HEK293T (cell line): Measurements from ENCODE around the gene LRMDA.

ENCODE experiments used
- CTCF ChIA-PET: fragments of 350-600 bp; formaldehyde crosslinking; extraction: SDS; loops from one replicate; lab custom pipeline; 2021; ENCODE audit warnings: antibody characterized with exemption, inconsistent platforms; lab: Yijun Ruan, JAX
- POLR2A ChIA-PET: fragments of 350-600 bp; formaldehyde crosslinking; extraction: SDS; loops from one replicate; lab custom pipeline; 2020; ENCODE audit warnings: antibody characterized with exemption, inconsistent platforms; lab: Yijun Ruan, JAX
- DNase-seq: peaks from one replicate; pipeline ENCODE4 v3.0.0; 2012; ENCODE audit warnings: mixed read lengths; ENCODE audit errors: extremely low spot score
- ARNT ChIP-seq: fragments of 450-650 bp; IDR thresholded peaks from 2 replicates; pipeline ENCODE4 v1.6.1; 2017; ENCODE audit warnings: mild to moderate bottlenecking
- BHLHE40 ChIP-seq: fragments of 450-650 bp; IDR thresholded peaks from 2 replicates; pipeline ENCODE4 v1.6.1; 2016; ENCODE audit warnings: mild to moderate bottlenecking, moderate library complexity, borderline replicate concordance
- CTBP1 ChIP-seq: fragments of 450-650 bp; IDR thresholded peaks from 2 replicates; pipeline ENCODE4 v1.6.1; 2016; ENCODE audit warnings: borderline replicate concordance
- ELF4 ChIP-seq: fragments of 450-650 bp; IDR thresholded peaks from 2 replicates; pipeline ENCODE4 v1.6.1; 2017; ENCODE audit warnings: antibody characterized with exemption
- FOXA1 ChIP-seq: fragments of 450-650 bp; IDR thresholded peaks from 2 replicates; pipeline ENCODE4 v1.6.1; 2016; ENCODE audit warnings: mild to moderate bottlenecking
- FOXK2 ChIP-seq: fragments of 450-650 bp; IDR thresholded peaks from 2 replicates; pipeline ENCODE4 v1.6.1; 2016; ENCODE audit warnings: mild to moderate bottlenecking
- FOXM1 ChIP-seq: fragments of 450-650 bp; IDR thresholded peaks from 2 replicates; pipeline ENCODE4 v1.6.1; 2017; ENCODE audit warnings: mild to moderate bottlenecking, borderline replicate concordance
- HDGF ChIP-seq: fragments of 450-650 bp; IDR thresholded peaks from 2 replicates; pipeline ENCODE4 v1.6.1; 2017; ENCODE audit warnings: antibody characterized with exemption, borderline replicate concordance
- L3MBTL2 ChIP-seq: fragments of 450-650 bp; conservative IDR thresholded peaks from 2 replicates; pipeline ENCODE4 v1.6.1; 2016; ENCODE audit warnings: mild to moderate bottlenecking
- LEF1 ChIP-seq: fragments of 450-650 bp; IDR thresholded peaks from 2 replicates; pipeline ENCODE4 v1.6.1; 2017; ENCODE audit warnings: mild to moderate bottlenecking, borderline replicate concordance
- NFRKB ChIP-seq: fragments of 450-650 bp; IDR thresholded peaks from 2 replicates; pipeline ENCODE4 v1.6.1; 2016; ENCODE audit warnings: mild to moderate bottlenecking, moderate library complexity
- SP1 ChIP-seq: fragments of 450-650 bp; IDR thresholded peaks from 2 replicates; pipeline ENCODE4 v1.6.1; 2017
- SUZ12 ChIP-seq: fragments of 450-650 bp; IDR thresholded peaks from 2 replicates; pipeline ENCODE4 v1.6.1; 2016; ENCODE audit warnings: mild to moderate bottlenecking
- TARDBP ChIP-seq: fragments of 450-650 bp; IDR thresholded peaks from 2 replicates; pipeline ENCODE4 v1.6.1; 2016
- ZNF384 ChIP-seq: fragments of 450-650 bp; IDR thresholded peaks from 2 replicates; pipeline ENCODE4 v1.6.1; 2016
- TF ChIP-seq, protein P1 (sequence below): fragments of 450-650 bp; IDR thresholded peaks from 2 replicates; pipeline ENCODE4 v1.6.1; 2016

LRMDA gene

GRCh38 chr10:76318211-76318610, 886.8 kb downstream of the LRMDA start:
- no peak for DNase-seq
- CTCF ChIA-PET = no interaction called here
- TF ChIP-seq NFRKB (no peak), TARDBP (no peak), SUZ12 (no peak), FOXA1 (no peak), ZNF384 (no peak), FOXK2 (no peak), ARNT (no peak), CTBP1 (no peak), LEF1 (no peak), BHLHE40 (no peak), ELF4 (no peak), HDGF (no peak), FOXM1 (no peak)
- TF ChIP-seq, protein P1, sequence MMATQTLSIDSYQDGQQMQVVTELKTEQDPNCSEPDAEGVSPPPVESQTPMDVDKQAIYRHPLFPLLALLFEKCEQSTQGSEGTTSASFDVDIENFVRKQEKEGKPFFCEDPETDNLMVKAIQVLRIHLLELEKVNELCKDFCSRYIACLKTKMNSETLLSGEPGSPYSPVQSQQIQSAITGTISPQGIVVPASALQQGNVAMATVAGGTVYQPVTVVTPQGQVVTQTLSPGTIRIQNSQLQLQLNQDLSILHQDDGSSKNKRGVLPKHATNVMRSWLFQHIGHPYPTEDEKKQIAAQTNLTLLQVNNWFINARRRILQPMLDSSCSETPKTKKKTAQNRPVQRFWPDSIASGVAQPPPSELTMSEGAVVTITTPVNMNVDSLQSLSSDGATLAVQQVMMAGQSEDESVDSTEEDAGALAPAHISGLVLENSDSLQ = no peak
- POLR2A ChIA-PET = no interaction called here

- POLR2A ChIA-PET = no interaction called here
- DNase-seq = no peak
- TF ChIP-seq, protein P1 = peak; percentile 34; the same call in 1 of the 2 replicates
- TF ChIP-seq BHLHE40 (no peak), FOXA1 (no peak), SP1 (no peak), SUZ12 (no peak), ARNT (no peak)
- CTCF ChIA-PET = no interaction called here
Observed at GRCh38 chr10:76319661-76320060, 888.2 kb downstream of the LRMDA start.

DNA sequence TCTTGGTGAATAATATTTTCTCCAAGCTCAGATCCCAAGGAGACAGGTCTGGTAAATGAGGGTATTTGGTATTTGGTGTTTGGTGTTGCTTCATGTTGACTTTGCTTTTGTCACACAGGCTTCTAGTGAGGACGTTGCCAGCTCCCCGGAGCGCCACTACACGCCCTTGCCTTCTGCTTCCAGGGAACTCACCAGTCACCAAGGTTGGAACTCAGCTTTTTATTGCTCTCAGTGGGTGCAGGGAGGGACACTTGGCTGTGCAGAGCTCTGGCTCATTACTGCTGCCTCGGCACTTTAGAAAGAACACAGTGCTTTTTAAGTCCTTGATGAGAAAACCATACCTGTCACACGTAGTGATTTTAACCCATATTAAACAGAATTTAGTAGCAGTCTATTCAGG, 892.9 kb downstream of the LRMDA start:
- no peak for TF ChIP-seq ELF4
- TF ChIP-seq L3MBTL2 = no peak
- TF ChIP-seq FOXA1 = no peak
- no peak for TF ChIP-seq SUZ12
- no peak for TF ChIP-seq CTBP1
- TF ChIP-seq TARDBP = no peak
- no peak for TF ChIP-seq SP1
- TF ChIP-seq NFRKB = no peak
- no peak for TF ChIP-seq LEF1
- TF ChIP-seq FOXM1 = no peak
- TF ChIP-seq ZNF384 = no peak
- no peak for TF ChIP-seq FOXK2
- TF ChIP-seq HDGF = no peak
- TF ChIP-seq BHLHE40 = no peak
- ChIA-PET POLR2A (no interaction called here), CTCF (interaction anchor here (0.9 kb wide), 1 partner anchor 9 kb away, joined by 4 read pairs; no protein-coding TSS in a partner anchor)
- DNase-seq = peak; percentile 39

GRCh38 chr10:76327441-76327840, 896.0 kb downstream of the LRMDA start:
- no peak for DNase-seq
- ChIA-PET POLR2A (no interaction called here), CTCF (interaction anchor here (0.6 kb wide), 2 partner anchors 56 to 216 kb away, joined by 3 read pairs; no protein-coding TSS in a partner anchor)
- TF ChIP-seq FOXA1 (no peak), LEF1 (no peak), FOXM1 (no peak), L3MBTL2 (no peak), ARNT (no peak), SUZ12 (no peak), NFRKB (no peak)
- TF ChIP-seq, protein P1 = no peak

GRCh38 chr10:76328348-76328747, 896.9 kb downstream of the LRMDA start:
- TF ChIP-seq BHLHE40 (no peak), SUZ12 (no peak), ZNF384 (no peak), FOXK2 (no peak), LEF1 (no peak), ELF4 (no peak), TARDBP (no peak), FOXA1 (no peak), FOXM1 (no peak), L3MBTL2 (no peak)
- TF ChIP-seq, protein P1 = no peak
- ChIA-PET POLR2A (no interaction called here), CTCF (no interaction called here)

GRCh38 chr10:76329891-76330575, 898.6 kb downstream of the LRMDA start:
- TF ChIP-seq ELF4 (no peak), ZNF384 (no peak), BHLHE40 (no peak), TARDBP (no peak), FOXA1 (no peak), NFRKB (no peak), CTBP1 (no peak)
- TF ChIP-seq, protein P1 = no peak
- ChIA-PET POLR2A (no interaction called here), CTCF (no interaction called here)
- no peak for DNase-seq

More at GRCh38 chr10:76328348-76328747, 896.9 kb downstream of the LRMDA start:
- no peak for DNase-seq
